ENCODE measurements around the gene CHRNA9. TPM values are rescaled to one million over a fixed set of nuclear protein-coding genes. Genes with fewer than 3 reads are reported as not detected.
"Not testable (repeated sequence)": the region's sequence is repeated elsewhere in the genome, so short reads cannot be mapped to it uniquely, and the experiment has no call there.

The CHRNA9 gene
- polyA plus RNA-seq, 1 donor (not counting 4 experiments of a cell fraction or from before 2014, with no cell fraction given), result 0.03 TPM

- Histone ChIP-seq H3K4me3 (ENCODE audit: control insufficient read depth in 2 of 3, extremely low read depth in 1 of 3, insufficient read depth in 2 of 3, low read depth in 1 of 3, low read length in 3 of 3) (no peak overlapping the region), H3K27me3 (ENCODE audit: control insufficient read depth, extremely low read depth, insufficient read depth, low read length) (no peaks in the 10 kb centered on the region), H3K79me2 (ENCODE audit: control insufficient read depth, insufficient read depth, low read length) (no peaks in the 10 kb centered on the region), H3K27ac (ENCODE audit: control insufficient read depth, insufficient read depth, low read length) (no peak overlapping the region), H2AFZ (ENCODE audit: control insufficient read depth, low read length) (no peak overlapping the region), H4K20me1 (ENCODE audit: control insufficient read depth, extremely low read depth, insufficient read depth, low read length) (no peaks in the 10 kb centered on the region), H3K36me3 (ENCODE audit: control insufficient read depth in 2 of 2, extremely low read depth in 1 of 2, insufficient read depth in 2 of 2, low read length in 2 of 2) (no peaks in the 10 kb centered on the region), H3K4me1 (ENCODE audit: control insufficient read depth, extremely low read depth, insufficient read depth, low read length) (peaks cover 36% of the 10 kb centered on the region), H3K9ac (ENCODE audit: control insufficient read depth, extremely low read depth, insufficient read depth, low read length) (no peak overlapping the region), H3K4me2 (ENCODE audit: control insufficient read depth, extremely low read depth, insufficient read depth, low read depth, low read length) (no peak overlapping the region), H3K9me1 (ENCODE audit: control insufficient read depth, extremely low read depth, insufficient read depth, low read length) (no peaks in the 10 kb centered on the region), H3K9me3 (ENCODE audit: control insufficient read depth, low read depth, low read length) (peaks cover 8% of the 10 kb centered on the region)
- dilution Hi-C loops (cut with MboI; ENCODE audit: extremely low pct_ligation_motif_present, low sequenced_read_pairs), result no loop called here
- DNase-seq (ENCODE audit: low read depth, low spot score), result peak; percentile 57
- no peak for TF ChIP-seq EZH2 (IDR thresholded peaks at IDR 0.05; ENCODE audit: low read length)
- TF ChIP-seq CTCF (optimal IDR thresholded peaks at IDR 0.05 in 1 of 3, IDR thresholded peaks at IDR 0.05 in 1 of 3, conservative IDR thresholded peaks at IDR 0.05 in 1 of 3; ENCODE audit: extremely low read depth in 1 of 3, insufficient read depth in 2 of 3, low read length in 3 of 3), result no peak
- FAIRE-seq, result no peak
These were observed 42.8 kb upstream of the CHRNA9 start for GRCh38 chr4:40292313-40292759.

- Histone ChIP-seq H2AFZ (ENCODE audit: control insufficient read depth, low read length) (no peak overlapping the region), H3K4me3 (ENCODE audit: control insufficient read depth in 2 of 3, extremely low read depth in 1 of 3, insufficient read depth in 2 of 3, low read depth in 1 of 3, low read length in 3 of 3) (no peak overlapping the region), H3K27me3 (ENCODE audit: control insufficient read depth, extremely low read depth, insufficient read depth, low read length) (no peaks in the 10 kb centered on the region), H3K9me3 (ENCODE audit: control insufficient read depth, low read depth, low read length) (peaks cover 8% of the 10 kb centered on the region), H3K4me2 (ENCODE audit: control insufficient read depth, extremely low read depth, insufficient read depth, low read depth, low read length) (no peak overlapping the region), H4K20me1 (ENCODE audit: control insufficient read depth, extremely low read depth, insufficient read depth, low read length) (no peaks in the 10 kb centered on the region), H3K36me3 (ENCODE audit: control insufficient read depth in 2 of 2, extremely low read depth in 1 of 2, insufficient read depth in 2 of 2, low read length in 2 of 2) (no peaks in the 10 kb centered on the region), H3K9ac (ENCODE audit: control insufficient read depth, extremely low read depth, insufficient read depth, low read length) (no peak overlapping the region), H3K27ac (ENCODE audit: control insufficient read depth, insufficient read depth, low read length) (no peak overlapping the region), H3K9me1 (ENCODE audit: control insufficient read depth, extremely low read depth, insufficient read depth, low read length) (no peaks in the 10 kb centered on the region), H3K4me1 (ENCODE audit: control insufficient read depth, extremely low read depth, insufficient read depth, low read length) (peaks cover 36% of the 10 kb centered on the region), H3K79me2 (ENCODE audit: control insufficient read depth, insufficient read depth, low read length) (no peaks in the 10 kb centered on the region)
- TF ChIP-seq CTCF (optimal IDR thresholded peaks at IDR 0.05 in 1 of 3, IDR thresholded peaks at IDR 0.05 in 1 of 3, conservative IDR thresholded peaks at IDR 0.05 in 1 of 3; ENCODE audit: extremely low read depth in 1 of 3, insufficient read depth in 2 of 3, low read length in 3 of 3) (no peak), EZH2 (IDR thresholded peaks at IDR 0.05; ENCODE audit: low read length) (no peak)
- DNase-seq (ENCODE audit: low read depth, low spot score), result no peak
- dilution Hi-C loops (cut with MboI; ENCODE audit: extremely low pct_ligation_motif_present, low sequenced_read_pairs), result no loop called here
- FAIRE-seq, result no peak
These were observed 40.8 kb upstream of the CHRNA9 start for GRCh38 chr4:40294339-40294738.

DNA sequence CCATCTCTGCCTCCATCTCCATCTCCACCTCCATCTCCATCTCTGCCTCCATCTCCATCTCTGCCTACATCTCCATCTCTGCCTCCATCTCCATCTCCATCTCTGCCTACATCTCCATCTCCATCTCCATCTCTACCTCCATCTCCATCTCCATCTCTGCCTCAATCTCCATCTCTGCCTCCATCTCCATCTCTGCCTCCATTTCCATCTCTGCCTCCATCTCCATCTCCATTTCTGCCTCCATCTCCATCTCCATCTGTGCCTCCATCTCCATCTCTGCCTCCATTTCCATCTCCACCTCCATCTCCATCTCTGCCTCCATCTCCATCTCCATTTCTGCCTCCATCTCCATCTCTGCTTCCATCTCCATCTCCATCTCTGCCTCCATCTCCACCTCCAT is 40.1 kb upstream of the CHRNA9 start:
- H3K4me2 ChIP-seq (ENCODE audit: control insufficient read depth, extremely low read depth, insufficient read depth, low read depth, low read length); H3K27me3 ChIP-seq (ENCODE audit: control insufficient read depth, extremely low read depth, insufficient read depth, low read length); DNase-seq (ENCODE audit: low read depth, low spot score); H3K36me3 ChIP-seq (ENCODE audit: control insufficient read depth in 2 of 2, extremely low read depth in 1 of 2, insufficient read depth in 2 of 2, low read length in 2 of 2); H3K79me2 ChIP-seq (ENCODE audit: control insufficient read depth, insufficient read depth, low read length); H2AFZ ChIP-seq (ENCODE audit: control insufficient read depth, low read length); H3K9me1 ChIP-seq (ENCODE audit: control insufficient read depth, extremely low read depth, insufficient read depth, low read length); H3K9ac ChIP-seq (ENCODE audit: control insufficient read depth, extremely low read depth, insufficient read depth, low read length); H3K4me3 ChIP-seq (ENCODE audit: control insufficient read depth in 2 of 3, extremely low read depth in 1 of 3, insufficient read depth in 2 of 3, low read depth in 1 of 3, low read length in 3 of 3); H4K20me1 ChIP-seq (ENCODE audit: control insufficient read depth, extremely low read depth, insufficient read depth, low read length); dilution Hi-C loops (cut with MboI; ENCODE audit: extremely low pct_ligation_motif_present, low sequenced_read_pairs); FAIRE-seq; H3K27ac ChIP-seq (ENCODE audit: control insufficient read depth, insufficient read depth, low read length); H3K9me3 ChIP-seq (ENCODE audit: control insufficient read depth, low read depth, low read length): not testable (repeated sequence)
- peaks cover 33% of the 10 kb centered on the region for H3K4me1 ChIP-seq (ENCODE audit: control insufficient read depth, extremely low read depth, insufficient read depth, low read length)

All from keratinocyte (primary cell).